Uterus (tissue), 4 donors: ENCODE measurements around the gene ASIC2. TPM values are rescaled to one million over a fixed set of nuclear protein-coding genes. Genes with fewer than 3 reads are reported as not detected.
A peak's percentile ranks its signal among the peaks of the same experiment; 100 is the strongest.

Experiments
- DNase-seq, 2 donors: peaks; one replicate each; pipeline ENCODE4 v3.0.0-alpha.2; 2019 to 2020
- H3K27ac ChIP-seq, 2 donors: fragments of 200-600 bp; sonication (generic); 1 replicate in 1 of 2; 2 replicates in 1 of 2; pipeline ENCODE4 v1.5.1; 2016 to 2018
- H3K27me3 ChIP-seq, 2 donors: fragments of 200-600 bp; sonication (generic); one replicate each; pipeline ENCODE4 v1.5.1; 2018 to 2019; ENCODE audit warnings: control low read depth in 1 of 2
- H3K36me3 ChIP-seq, 2 donors: fragments of 200-600 bp; sonication (generic); one replicate each; pipeline ENCODE4 v1.5.1; 2019; ENCODE audit warnings: control low read depth in 1 of 2
- H3K4me1 ChIP-seq, 2 donors: fragments of 200-600 bp; sonication (generic); one replicate each; pipeline ENCODE4 v1.5.1; 2018 to 2019; ENCODE audit warnings: control low read depth in 1 of 2
- H3K4me3 ChIP-seq, 2 donors: fragments of 200-600 bp; sonication (generic); 1 replicate in 1 of 2; 2 replicates in 1 of 2; pipeline ENCODE4 v1.5.1; 2018 to 2019; ENCODE audit warnings: mild to moderate bottlenecking in 1 of 2
- H3K9me3 ChIP-seq, 2 donors: fragments of 200-600 bp; sonication (generic); one replicate each; pipeline ENCODE4 v1.5.1; 2019; ENCODE audit warnings: control low read depth in 1 of 2
- CTCF ChIP-seq, 4 experiments: fragments of 200-600 bp in 2 of 4; fragments of 450-650 bp in 2 of 4; sonication (generic) in 2 of 4; IDR thresholded peaks; one replicate each; pipeline ENCODE4 v1.5.1; 2016 to 2019; ENCODE audit warnings: antibody characterized with exemption in 4 of 4, mild to moderate bottlenecking in 2 of 4, moderate library complexity in 1 of 4
- POLR2A ChIP-seq, 2 donors: fragments of 450-650 bp; IDR thresholded peaks; one replicate each; pipeline ENCODE4 v1.6.1; 2016; ENCODE audit warnings: antibody characterized with exemption in 2 of 2, mild to moderate bottlenecking in 1 of 2, moderate library complexity in 1 of 2
- intact Hi-C: fragments of 100-400 bp; cut with DNase I; formaldehyde crosslinking; loops from one replicate; pipeline ENCODE4 v1.15.1; 2023; ENCODE audit warnings: low total_unique reads
- total RNA-seq, 4 donors: library from RNA; depleted of rRNA in 3 of 4; stranded (reverse); fragments of >200 nt in 3 of 4; gene quantifications; one replicate each; pipeline versions ENCODE4 v1.1.0 to v1.2.4, GENCODE V29; 2014 to 2023
- donor health status: DM: yes; HTN: yes; CAD: no.

ASIC2 gene
- total RNA-seq, 4 donors from 2014 or later = 1.2 to 1.4 TPM; not detected in 2

GRCh38 chr17:33240362-33240761, 52.7 kb downstream of the ASIC2 start:
- H3K36me3 ChIP-seq = no peaks in the 10 kb centered on the region
- H3K4me1 ChIP-seq = no peaks in the 10 kb centered on the region
- TF ChIP-seq CTCF (IDR thresholded peaks at IDR 0.05) = no peak
- TF ChIP-seq POLR2A (IDR thresholded peaks at IDR 0.05) = no peak
- no peaks in the 10 kb centered on the region for H3K9me3 ChIP-seq
- H3K27me3 ChIP-seq = no peaks in the 10 kb centered on the region
- intact Hi-C loops = no loop called here
- H3K4me3 ChIP-seq = no peak overlapping the region
- DNase-seq = no peak
- no peak overlapping the region for H3K27ac ChIP-seq

DNA sequence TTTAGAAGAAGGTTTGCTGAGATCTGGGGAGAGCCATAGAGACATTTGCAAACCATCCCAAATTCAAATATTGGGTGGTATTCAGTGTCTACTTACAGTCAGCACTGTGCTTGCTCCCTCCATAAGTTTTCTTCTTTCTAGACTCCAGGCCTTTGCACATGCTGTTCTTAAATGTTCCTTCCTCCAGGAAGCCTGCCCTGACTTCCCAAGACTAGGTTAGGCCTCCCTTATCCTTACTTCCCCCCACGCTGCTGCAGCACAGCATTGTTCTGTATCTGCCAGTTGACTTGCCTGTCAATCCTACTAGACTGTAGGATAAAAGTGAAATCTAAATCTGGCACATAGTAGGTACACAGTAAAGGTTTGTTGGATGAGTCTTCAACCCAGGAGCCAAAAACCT, 53.4 kb downstream of the ASIC2 start:
- H3K27ac ChIP-seq = no peak overlapping the region
- no peaks in the 10 kb centered on the region for H3K27me3 ChIP-seq
- H3K4me1 ChIP-seq = no peaks in the 10 kb centered on the region
- no peak for TF ChIP-seq POLR2A (IDR thresholded peaks at IDR 0.05)
- no peak for TF ChIP-seq CTCF (IDR thresholded peaks at IDR 0.05)
- intact Hi-C loops = no loop called here
- no peaks in the 10 kb centered on the region for H3K36me3 ChIP-seq
- H3K9me3 ChIP-seq = no peaks in the 10 kb centered on the region
- DNase-seq = no peak
- no peak overlapping the region for H3K4me3 ChIP-seq

GRCh38 chr17:33234930-33235685, 58.0 kb downstream of the ASIC2 start:
- DNase-seq = peak; percentile 75 to 77
- TF ChIP-seq CTCF (IDR thresholded peaks at IDR 0.05) = no peak
- TF ChIP-seq POLR2A (IDR thresholded peaks at IDR 0.05) = no peak
- Histone ChIP-seq H3K9me3 (no peaks in the 10 kb centered on the region), H3K4me1 (peaks cover 0 to 5% of the 10 kb centered on the region in 2 donors), H3K4me3 (no peak overlapping the region), H3K27me3 (no peaks in the 10 kb centered on the region), H3K36me3 (no peaks in the 10 kb centered on the region), H3K27ac (peak overlapping the region in 1 of 2 donors; percentile 43)
- intact Hi-C loops = no loop called here

- no peaks in the 10 kb centered on the region for H3K27me3 ChIP-seq
- H3K4me1 ChIP-seq = peaks cover 0 to 5% of the 10 kb centered on the region in 2 donors
- no peaks in the 10 kb centered on the region for H3K9me3 ChIP-seq
- no peaks in the 10 kb centered on the region for H3K36me3 ChIP-seq
- H3K4me3 ChIP-seq = no peak overlapping the region
- intact Hi-C loops = no loop called here
- peak overlapping the region in 1 of 2 donors; percentile 39 for H3K27ac ChIP-seq
- DNase-seq = no peak
- TF ChIP-seq CTCF (IDR thresholded peaks at IDR 0.05) (no peak), POLR2A (IDR thresholded peaks at IDR 0.05) (no peak)
Observed at GRCh38 chr17:33234233-33234632, 58.9 kb downstream of the ASIC2 start.

GRCh38 chr17:33233811-33234177, 59.3 kb downstream of the ASIC2 start:
- peak overlapping the region; percentile 28 to 39 for H3K27ac ChIP-seq
- peak; percentile 20 to 22 for DNase-seq
- no peaks in the 10 kb centered on the region for H3K27me3 ChIP-seq
- H3K9me3 ChIP-seq = no peaks in the 10 kb centered on the region
- no peaks in the 10 kb centered on the region for H3K36me3 ChIP-seq
- no peak for TF ChIP-seq POLR2A (IDR thresholded peaks at IDR 0.05)
- TF ChIP-seq CTCF (IDR thresholded peaks at IDR 0.05) = no peak
- intact Hi-C loops = no loop called here
- peaks cover 0 to 5% of the 10 kb centered on the region in 2 donors for H3K4me1 ChIP-seq
- H3K4me3 ChIP-seq = no peak overlapping the region
